Gastrocnemius medialis (tissue), 4 donors: ENCODE results near the gene IKBIP.

Experiments used
- CTCF ChIP-seq, 5 experiments: fragments of 450-650 bp in 3 of 5; fragments of 200-600 bp in 2 of 5; sonication (generic) in 2 of 5; IDR thresholded peaks in 4 of 5; conservative IDR thresholded peaks in 1 of 5; 1 replicate in 4 of 5; 2 replicates in 1 of 5; pipeline ENCODE4 v1.5.1; 2016 to 2019; ENCODE audit warnings: antibody characterized with exemption in 5 of 5, mild to moderate bottlenecking in 3 of 5, moderate library complexity in 3 of 5
- POLR2A ChIP-seq, 2 donors: fragments of 450-650 bp; IDR thresholded peaks; one replicate each; pipeline ENCODE4 v1.6.1; 2017; ENCODE audit warnings: antibody characterized with exemption in 2 of 2, mild to moderate bottlenecking in 2 of 2, moderate library complexity in 2 of 2

GRCh38 chr12:98594050-98594835 lies 50.3 kb downstream of the IKBIP start:
- TF ChIP-seq POLR2A (IDR thresholded peaks at IDR 0.05) (no peak), CTCF (IDR thresholded peaks at IDR 0.05 in 4 of 5, conservative IDR thresholded peaks at IDR 0.05 in 1 of 5) (no peak)
